GM23248 (cell line): Measurements from ENCODE around the gene MICB. TPM values are rescaled to one million over a fixed set of nuclear protein-coding genes. Genes with fewer than 3 reads are reported as not detected.

Experiments
- DNase-seq: peaks from one replicate; pipeline ENCODE4 v3.0.0-alpha.2; 2015
- H2AFZ ChIP-seq: fragments of 200-600 bp; sonication (generic); 2 replicates; pipeline ENCODE4 v1.6.1; 2016; ENCODE audit warnings: antibody characterized with exemption
- H3F3A ChIP-seq: fragments of 200-600 bp; sonication (generic); 2 replicates; pipeline ENCODE4 v1.6.1; 2016; ENCODE audit warnings: mild to moderate bottlenecking, antibody characterized with exemption, mixed run types; ENCODE audit not compliant: insufficient read depth
- H3K27ac ChIP-seq: fragments of 200-600 bp; sonication (generic); 2 replicates; pipeline ENCODE4 v1.5.1; 2016; ENCODE audit warnings: mild to moderate bottlenecking
- H3K27me3 ChIP-seq: fragments of 200-600 bp; sonication (generic); replicated peaks from 2 replicates; pipeline ENCODE4 v1.6.1; 2016; ENCODE audit warnings: mild to moderate bottlenecking; ENCODE audit not compliant: insufficient read depth
- H3K36me3 ChIP-seq: fragments of 200-600 bp; sonication (generic); 2 replicates; pipeline ENCODE4 v1.6.1; 2016; ENCODE audit warnings: low read depth, mild to moderate bottlenecking
- H3K4me1 ChIP-seq: fragments of 200-600 bp; sonication (generic); 2 replicates; pipeline ENCODE4 v1.6.1; 2016; ENCODE audit warnings: mild to moderate bottlenecking; ENCODE audit not compliant: insufficient read depth
- H3K4me2 ChIP-seq: fragments of 200-600 bp; sonication (generic); one replicate; pipeline ENCODE4 v1.6.1; 2016; ENCODE audit warnings: mild to moderate bottlenecking; ENCODE audit not compliant: unreplicated experiment
- H3K4me3 ChIP-seq: fragments of 200-600 bp; sonication (generic); 2 replicates; pipeline ENCODE4 v1.5.1; 2016; ENCODE audit warnings: mild to moderate bottlenecking
- H3K79me2 ChIP-seq: fragments of 200-600 bp; sonication (generic); 2 replicates; pipeline ENCODE4 v1.6.1; 2016; ENCODE audit warnings: mild to moderate bottlenecking; ENCODE audit not compliant: insufficient read depth
- H3K9ac ChIP-seq: fragments of 200-600 bp; sonication (generic); 2 replicates; pipeline ENCODE4 v1.6.1; 2016; ENCODE audit warnings: mild to moderate bottlenecking
- H3K9me2 ChIP-seq: fragments of 200-600 bp; sonication (generic); 2 replicates; pipeline ENCODE4 v1.6.1; 2016; ENCODE audit warnings: mixed run types, mild to moderate bottlenecking, moderate library complexity; ENCODE audit not compliant: insufficient read depth
- H3K9me3 ChIP-seq: fragments of 200-600 bp; sonication (generic); one replicate; pipeline ENCODE4 v1.6.1; 2017; ENCODE audit warnings: low read depth
- H4K20me1 ChIP-seq: fragments of 200-600 bp; sonication (generic); 2 replicates; pipeline ENCODE4 v1.6.0; 2016; ENCODE audit not compliant: insufficient read depth
- EZH2 ChIP-seq: fragments of 200-600 bp; sonication (generic); IDR thresholded peaks from 2 replicates; pipeline ENCODE4 v1.6.1; 2018; ENCODE audit warnings: antibody characterized with exemption, mild to moderate bottlenecking; ENCODE audit not compliant: insufficient read depth, poor library complexity, severe bottlenecking
- EZH2phosphoT487 ChIP-seq: fragments of 200-600 bp; sonication (generic); IDR thresholded peaks from 2 replicates; pipeline ENCODE4 v1.6.1; 2018; ENCODE audit warnings: antibody characterized with exemption, moderate library complexity, mild to moderate bottlenecking, low read depth; ENCODE audit not compliant: insufficient read depth
- WGBS, 2 experiments: methylation state at CpG; one replicate each; pipeline ENCODE4 v1.1.6; 2015 to 2017; ENCODE audit warnings: low lambda C conversion rate in 2 of 2, low coverage in 1 of 2; ENCODE audit errors: missing lambda C conversion rate in 2 of 2; 5-methylcytosine and 5-hydroxymethylcytosine counted together
- in situ Hi-C: fragments of 300-500 bp; cut with MboI; formaldehyde crosslinking; loops from 2 replicates; pipeline ENCODE4 v1.15.0; 2020
- polyA plus RNA-seq: library from polyadenylated mRNA; unstranded; fragments of >200 nt; fragmentation: Nextera tagmentation; extraction: Ambion mirVana; gene quantifications from 2 replicates; pipeline ENCODE4 v1.2.1, GENCODE V29; 2016
- total RNA-seq: library from RNA; depleted of rRNA; stranded (reverse); fragments of >200 nt; shearing (Covaris generic); gene quantifications from 2 replicates; pipeline ENCODE4 v1.2.3, GENCODE V29; 2014

The MICB gene
- total and polyA plus RNA-seq, 2 experiments from 2014 or later: 4.1 to 4.2 TPM

DNA sequence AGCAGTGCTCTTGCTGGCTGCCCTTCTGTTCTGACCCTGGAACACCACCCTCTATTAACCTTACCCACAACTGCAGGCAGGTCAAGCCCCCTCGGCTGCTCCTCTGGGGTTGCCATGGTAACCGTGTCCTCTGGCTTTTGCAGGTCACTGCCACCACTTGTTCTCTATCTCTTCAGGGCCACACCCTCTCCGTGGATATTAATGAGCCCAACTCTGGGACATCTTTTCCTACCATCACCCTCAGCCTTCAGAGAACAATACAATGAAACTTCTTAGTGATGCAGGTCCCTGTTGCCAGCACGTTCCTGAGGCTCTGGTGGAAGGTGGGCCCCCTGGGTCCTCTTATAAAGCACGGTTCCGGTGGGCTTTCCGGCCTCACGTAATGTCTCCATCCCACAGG lies 30.8 kb upstream of the MICB start:
- TF ChIP-seq EZH2: no peak
- no peak for TF ChIP-seq EZH2phosphoT487

DNA sequence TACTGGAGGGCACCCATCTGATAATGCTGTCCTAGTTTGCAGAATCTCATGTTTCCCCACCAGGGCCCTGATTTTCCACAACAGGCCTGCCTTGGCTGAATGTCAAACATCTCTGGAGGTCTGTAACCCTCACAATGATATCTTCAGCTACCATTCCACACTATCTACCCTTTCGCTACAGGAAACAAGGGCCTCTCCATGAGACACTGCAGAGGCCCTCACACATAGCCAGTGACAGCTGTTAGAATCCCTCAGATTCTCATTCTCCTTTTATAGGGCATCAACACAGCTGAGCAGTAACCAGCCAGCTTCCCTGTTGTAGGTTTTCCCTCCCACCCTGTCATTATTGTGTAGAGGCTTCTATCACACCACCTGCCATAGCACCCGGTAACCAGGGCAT lies 29.6 kb upstream of the MICB start:
- Histone ChIP-seq H2AFZ (no peak overlapping the region), H3K4me2 (no peak overlapping the region), H3K27ac (no peak overlapping the region), H3K9me2 (no peaks in the 10 kb centered on the region), H3K9me3 (no peaks in the 10 kb centered on the region), H3K4me3 (no peak overlapping the region), H3K79me2 (no peaks in the 10 kb centered on the region), H3K27me3 (no peaks in the 10 kb centered on the region), H3K4me1 (no peaks in the 10 kb centered on the region), H3F3A (no peaks in the 10 kb centered on the region), H3K36me3 (no peaks in the 10 kb centered on the region), H4K20me1 (no peaks in the 10 kb centered on the region), H3K9ac (no peak overlapping the region)
- in situ Hi-C loops: no loop called here
- 84 to 94% methylated on average over 2 of the region's 2 CpGs for WGBS, 2 experiments
- DNase-seq: no peak
- TF ChIP-seq EZH2phosphoT487 (no peak), EZH2 (no peak)

More for the DNA sequence above, 30.8 kb upstream of the MICB start:
- Histone ChIP-seq H3K4me1 (no peaks in the 10 kb centered on the region; the same call in 1 of the 2 replicates), H2AFZ (no peak overlapping the region), H4K20me1 (no peaks in the 10 kb centered on the region), H3K9ac (no peak overlapping the region), H3K36me3 (no peaks in the 10 kb centered on the region), H3K4me2 (no peak overlapping the region), H3K9me2 (no peaks in the 10 kb centered on the region), H3K79me2 (no peaks in the 10 kb centered on the region), H3K9me3 (no peaks in the 10 kb centered on the region), H3K27me3 (no peaks in the 10 kb centered on the region), H3F3A (no peaks in the 10 kb centered on the region), H3K27ac (no peak overlapping the region), H3K4me3 (no peak overlapping the region)
- no peak for DNase-seq
- WGBS, 2 experiments: 46 to 52% methylated on average over 8 of the region's 8 CpGs
- in situ Hi-C loops: no loop called here

DNA sequence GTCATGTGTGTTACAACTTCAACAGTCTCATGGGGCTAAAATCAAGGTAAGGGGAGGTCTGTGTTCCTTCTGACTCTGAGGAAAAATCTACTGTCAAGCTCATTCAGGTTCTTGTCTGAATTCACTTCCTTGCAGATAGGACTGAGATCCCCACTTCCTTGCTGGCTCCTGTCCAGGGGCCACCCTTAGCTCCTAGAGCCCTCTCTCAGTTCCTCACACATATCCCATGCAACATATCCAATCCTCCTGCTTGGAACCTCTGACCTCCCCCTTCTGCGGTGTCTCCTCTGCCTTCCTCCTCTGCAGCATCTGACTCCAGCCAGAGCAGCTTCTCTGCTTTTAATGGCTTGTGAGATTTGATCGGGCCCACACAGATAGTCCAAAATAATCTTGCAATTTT lies 27.1 kb upstream of the MICB start:
- in situ Hi-C loops: no loop called here
- no peaks in the 10 kb centered on the region for H3K9me3 ChIP-seq

DNA sequence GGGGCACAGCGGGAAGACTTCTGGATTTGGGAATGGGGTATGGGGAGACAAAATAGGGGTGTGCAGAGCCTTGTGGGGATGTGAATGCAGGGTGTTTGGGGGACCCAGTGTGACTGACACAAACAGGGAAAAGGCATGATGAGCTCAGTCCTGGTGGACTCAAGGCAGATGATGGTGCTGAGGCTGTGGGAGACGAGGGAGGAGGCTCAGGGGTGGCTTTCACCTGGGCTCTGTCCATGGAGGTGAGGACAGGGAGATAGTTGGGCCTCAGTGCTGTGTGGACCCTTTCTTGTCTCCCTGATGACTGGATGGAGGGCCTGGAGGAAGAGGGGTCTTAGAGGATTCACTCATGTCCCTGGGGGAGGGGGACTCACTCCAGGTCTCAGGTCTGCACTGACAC lies 26.2 kb upstream of the MICB start:
- Histone ChIP-seq H3K27ac (no peak overlapping the region), H3K4me3 (no peak overlapping the region), H4K20me1 (no peaks in the 10 kb centered on the region), H3F3A (0 out of 2 replicates have a peak, but pooled peaks cover 9% of the 10 kb centered on the region), H3K4me2 (no peak overlapping the region), H3K9ac (no peak overlapping the region), H3K4me1 (peaks cover 10% of the 10 kb centered on the region; the same call in 1 of the 2 replicates), H3K9me2 (no peaks in the 10 kb centered on the region), H2AFZ (no peak overlapping the region), H3K79me2 (no peaks in the 10 kb centered on the region), H3K27me3 (no peaks in the 10 kb centered on the region), H3K36me3 (no peaks in the 10 kb centered on the region), H3K9me3 (no peaks in the 10 kb centered on the region)
- no peak for DNase-seq
- WGBS, 2 experiments: 14 to 34% methylated on average over 2 of the region's 2 CpGs
- in situ Hi-C loops: no loop called here
- TF ChIP-seq EZH2 (no peak), EZH2phosphoT487 (no peak)

More for the DNA sequence above, 27.1 kb upstream of the MICB start:
- H3F3A ChIP-seq: 0 out of 2 replicates have a peak, but pooled peaks cover 9% of the 10 kb centered on the region
- peaks cover 10% of the 10 kb centered on the region; the same call in 1 of the 2 replicates for H3K4me1 ChIP-seq
- no peak overlapping the region for H3K4me2 ChIP-seq
- no peaks in the 10 kb centered on the region for H3K9me2 ChIP-seq
- no peak overlapping the region for H2AFZ ChIP-seq
- no peaks in the 10 kb centered on the region for H3K79me2 ChIP-seq
- DNase-seq: no peak
- 56 to 59% methylated on average over 2 of the region's 2 CpGs for WGBS, 2 experiments
- no peak overlapping the region for H3K27ac ChIP-seq
- TF ChIP-seq EZH2 (no peak), EZH2phosphoT487 (no peak)
- H3K9ac ChIP-seq: no peak overlapping the region
- no peaks in the 10 kb centered on the region for H3K27me3 ChIP-seq
- H3K4me3 ChIP-seq: no peak overlapping the region
- H4K20me1 ChIP-seq: no peaks in the 10 kb centered on the region
- no peaks in the 10 kb centered on the region for H3K36me3 ChIP-seq

DNA sequence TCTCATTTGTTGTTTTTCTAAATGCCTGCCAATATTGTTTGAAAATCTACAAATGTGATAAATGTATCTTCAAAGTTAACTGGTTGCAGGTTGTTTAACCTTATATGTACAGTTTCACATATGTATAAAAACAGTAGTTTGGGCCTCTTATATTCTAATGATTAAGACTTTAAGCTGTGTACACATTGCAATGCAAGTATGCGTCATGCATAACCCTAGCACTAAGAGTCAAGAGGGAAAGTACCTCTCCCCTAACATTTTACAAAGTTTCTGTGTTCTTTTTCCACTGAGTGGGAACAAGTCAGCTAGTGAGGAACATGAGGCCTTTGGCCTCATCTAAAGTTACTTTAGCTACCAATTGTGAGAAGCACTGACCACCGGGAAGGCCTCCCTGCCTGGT lies 25.7 kb upstream of the MICB start:
- no peaks in the 10 kb centered on the region for H3K9me2 ChIP-seq
- H3K27ac ChIP-seq: no peak overlapping the region
- no peak overlapping the region for H2AFZ ChIP-seq
- H3K4me2 ChIP-seq: no peak overlapping the region
- DNase-seq: no peak
- no peak for TF ChIP-seq EZH2
- no peak for TF ChIP-seq EZH2phosphoT487
- no peaks in the 10 kb centered on the region for H3K9me3 ChIP-seq
- no peaks in the 10 kb centered on the region for H3K79me2 ChIP-seq
- H3K36me3 ChIP-seq: no peaks in the 10 kb centered on the region
- in situ Hi-C loops: no loop called here
- H3K27me3 ChIP-seq: no peaks in the 10 kb centered on the region
- H3F3A ChIP-seq: 0 out of 2 replicates have a peak, but pooled peaks cover 9% of the 10 kb centered on the region
- WGBS, 2 experiments: 65 to 76% methylated on average over 2 of the region's 2 CpGs
- H3K9ac ChIP-seq: no peak overlapping the region
- no peaks in the 10 kb centered on the region for H4K20me1 ChIP-seq
- H3K4me1 ChIP-seq: peaks cover 10% of the 10 kb centered on the region; the same call in 1 of the 2 replicates
- no peak overlapping the region for H3K4me3 ChIP-seq
